ENCODE results near the gene C1orf159. TPM values are rescaled to one million over a fixed set of nuclear protein-coding genes. Genes with fewer than 3 reads are reported as not detected.

The C1orf159 gene
- total and polyA plus RNA-seq, 2 experiments from 2014 or later: 9.6 to 21.5 TPM

GRCh38 chr1:1054971-1055370 lies 60.9 kb downstream of the C1orf159 start:
- H3K36me3 ChIP-seq (ENCODE audit: insufficient read depth): peaks cover 4% of the 10 kb centered on the region; the same call in 1 of the 2 replicates
- peaks cover 21% of the 10 kb centered on the region for H3K27me3 ChIP-seq (ENCODE audit: insufficient read depth)
- H3K27me3 Mint-ChIP-seq (ENCODE audit: insufficient read depth, low read depth, poor library complexity): peaks cover 28% of the 10 kb centered on the region
- TF ChIP-seq EZH2 (IDR thresholded peaks at IDR 0.05; ENCODE audit: low read depth, unreplicated experiment): no peak
- peaks cover 2% of the 10 kb centered on the region; the same call in 1 of the 3 replicates for H3K9me3 Mint-ChIP-seq
- no peak overlapping the region for H3K4me3 ChIP-seq
- H3F3A ChIP-seq (replicated peaks; ENCODE audit: low read depth): 0 out of 2 replicates have a peak, but pooled peaks cover 15% of the 10 kb centered on the region
- H3K4me1 ChIP-seq (ENCODE audit: insufficient read depth): no peaks in the 10 kb centered on the region; the same call in 1 of the 2 replicates
- no peaks in the 10 kb centered on the region for H3K9me2 ChIP-seq (ENCODE audit: insufficient read depth)
- H4K20me1 ChIP-seq (replicated peaks; ENCODE audit: insufficient read depth): no peaks in the 10 kb centered on the region; the same call in 1 of the 2 replicates
- H3K4me1 Mint-ChIP-seq: peaks cover 3% of the 10 kb centered on the region; the same call in 2 of the 3 replicates
- no peak overlapping the region for H2AFZ ChIP-seq
- DNase-seq (ENCODE audit: low spot score) (no peak), ATAC-seq (no peak)
- H3K79me2 ChIP-seq (replicated peaks; ENCODE audit: insufficient read depth): no peaks in the 10 kb centered on the region
- no peak overlapping the region for H3K4me2 ChIP-seq
- no peak overlapping the region for H3K27ac ChIP-seq (ENCODE audit: low read depth)
- H3K4me3 Mint-ChIP-seq: no peak overlapping the region
- peaks cover 18% of the 10 kb centered on the region for H3K36me3 Mint-ChIP-seq (ENCODE audit: low read depth)
- H3K27ac Mint-ChIP-seq: no peak overlapping the region

GRCh38 chr1:1054099-1054700 lies 61.7 kb downstream of the C1orf159 start:
- peaks cover 18% of the 10 kb centered on the region for H3K36me3 Mint-ChIP-seq (ENCODE audit: low read depth)
- H3K27ac ChIP-seq (ENCODE audit: low read depth): no peak overlapping the region
- H3K9me2 ChIP-seq (ENCODE audit: insufficient read depth): no peaks in the 10 kb centered on the region
- 0 out of 2 replicates have a peak, but pooled peaks cover 13% of the 10 kb centered on the region for H3F3A ChIP-seq (replicated peaks; ENCODE audit: low read depth)
- H4K20me1 ChIP-seq (replicated peaks; ENCODE audit: insufficient read depth): no peaks in the 10 kb centered on the region; the same call in 1 of the 2 replicates
- DNase-seq (ENCODE audit: low spot score): no peak
- no peak overlapping the region for H3K27ac Mint-ChIP-seq
- H3K27me3 ChIP-seq (ENCODE audit: insufficient read depth): peaks cover 18% of the 10 kb centered on the region
- no peak overlapping the region for H3K4me2 ChIP-seq
- H3K9me3 Mint-ChIP-seq: peaks cover 2% of the 10 kb centered on the region; the same call in 1 of the 3 replicates
- no peak overlapping the region for H2AFZ ChIP-seq
- no peak for ATAC-seq
- no peak overlapping the region for H3K4me3 Mint-ChIP-seq
- no peaks in the 10 kb centered on the region for H3K79me2 ChIP-seq (replicated peaks; ENCODE audit: insufficient read depth)
- peaks cover 3% of the 10 kb centered on the region; the same call in 2 of the 3 replicates for H3K4me1 Mint-ChIP-seq
- no peaks in the 10 kb centered on the region; the same call in 1 of the 2 replicates for H3K4me1 ChIP-seq (ENCODE audit: insufficient read depth)
- H3K27me3 Mint-ChIP-seq (ENCODE audit: insufficient read depth, low read depth, poor library complexity): peaks cover 27% of the 10 kb centered on the region
- no peak overlapping the region for H3K4me3 ChIP-seq
- H3K36me3 ChIP-seq (ENCODE audit: insufficient read depth): peaks cover 4% of the 10 kb centered on the region; the same call in 1 of the 2 replicates
- TF ChIP-seq JUNB (IDR thresholded peaks at IDR 0.05; ENCODE audit: unreplicated experiment): no peak
- no peak for TF ChIP-seq POLR2AphosphoS5 (IDR thresholded peaks at IDR 0.05; ENCODE audit: low read depth)
- TF ChIP-seq ZNF331 (CRISPR knock-in tag; IDR thresholded peaks at IDR 0.05; ENCODE audit: low read depth): no peak
- no peak for TF ChIP-seq STAT1 (IDR thresholded peaks at IDR 0.05; ENCODE audit: unreplicated experiment)
- TF ChIP-seq NANOG (IDR thresholded peaks at IDR 0.05; ENCODE audit: borderline replicate concordance): no peak
- no peak for TF ChIP-seq REST (IDR thresholded peaks at IDR 0.05; ENCODE audit: unreplicated experiment)
- TF ChIP-seq CREB1 (CRISPR knock-in tag; IDR thresholded peaks at IDR 0.05; ENCODE audit: low read depth): no peak
- TF ChIP-seq ZNF114 (CRISPR knock-in tag; IDR thresholded peaks at IDR 0.05): no peak
- TF ChIP-seq EZH2phosphoT487 (IDR thresholded peaks at IDR 0.05; ENCODE audit: unreplicated experiment): no peak
- TF ChIP-seq EZH2 (IDR thresholded peaks at IDR 0.05; ENCODE audit: low read depth, unreplicated experiment): no peak
- no peak for TF ChIP-seq ETS1 (IDR thresholded peaks at IDR 0.05)
